HG03571 (cell line): ENCODE data around the gene PBX1.
"Not testable (repeated sequence)": the region's sequence is repeated elsewhere in the genome, so short reads cannot be mapped to it uniquely, and the experiment has no call there.

Experiments used
- ATAC-seq: cut with Tn5 transposase; IDR thresholded peaks from one replicate; pipeline ENCODE4 v1.9.1; 2021; ENCODE audit not compliant: unreplicated experiment

PBX1 gene

DNA sequence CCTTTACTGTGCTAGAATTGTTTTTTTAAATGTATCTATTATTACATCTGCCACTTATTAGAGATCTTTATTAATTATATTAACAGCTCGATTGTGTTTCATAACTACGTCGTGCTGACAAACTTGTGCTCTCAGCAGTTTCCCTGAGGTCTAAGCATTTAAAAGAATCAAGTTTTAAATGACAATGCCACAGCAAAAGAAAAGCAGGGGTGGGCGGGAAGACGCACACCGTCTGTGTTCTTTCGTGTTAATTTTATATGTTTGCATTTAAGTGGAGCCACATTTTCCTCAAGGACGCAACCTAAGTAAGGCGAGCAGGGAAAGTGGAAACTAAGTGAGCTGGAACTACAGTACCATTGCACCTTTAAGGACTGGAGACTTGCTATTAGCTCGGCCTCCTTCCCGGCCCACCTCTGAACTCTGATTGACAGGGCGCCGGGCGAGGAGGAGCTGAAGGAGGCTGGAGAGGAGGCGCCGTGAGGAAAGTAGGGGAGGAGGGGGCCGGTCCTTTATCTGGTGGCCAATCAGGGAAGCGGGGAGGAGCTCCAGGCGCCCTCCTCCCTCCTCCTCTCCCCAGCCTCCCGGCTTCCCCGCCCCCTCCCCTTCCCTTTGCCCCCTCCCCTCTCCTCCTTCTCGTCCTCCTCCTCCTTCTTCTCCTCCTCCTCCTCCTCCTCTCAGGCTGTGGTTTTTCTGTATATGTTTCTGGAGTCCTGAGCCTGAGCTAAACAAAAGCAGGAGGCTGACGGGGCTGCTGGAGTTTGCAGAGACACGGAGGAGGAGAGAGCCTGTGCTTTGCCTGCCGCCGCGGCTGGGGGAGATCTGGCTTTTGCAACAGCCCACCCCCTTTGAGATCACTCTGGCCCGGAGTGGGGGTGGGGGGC is at the start of gene PBX1:
Gene PBX1, plus strand, starts transcription at position 724 of the 881 bp plus-strand sequence.
- peak; percentile 100 for ATAC-seq

DNA sequence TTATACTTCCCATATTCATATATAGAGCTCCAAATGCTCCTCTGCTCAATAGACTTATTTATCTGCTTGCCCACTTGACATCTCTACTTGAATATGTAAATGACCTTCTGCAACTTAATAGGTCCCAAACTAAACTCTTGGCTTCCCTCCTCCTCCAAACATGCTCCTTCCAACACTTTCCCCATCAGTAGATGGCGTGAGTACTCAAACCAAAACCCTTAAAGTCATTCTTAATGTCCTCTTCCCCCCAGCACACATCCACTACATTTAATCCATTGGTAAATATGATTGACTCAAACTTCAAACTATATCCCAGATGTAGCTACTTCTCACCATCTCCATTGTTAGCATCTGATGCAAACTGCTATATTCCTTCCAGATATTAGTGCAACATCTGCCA is 48.5 kb upstream of the PBX1 start:
- ATAC-seq: no peak

DNA sequence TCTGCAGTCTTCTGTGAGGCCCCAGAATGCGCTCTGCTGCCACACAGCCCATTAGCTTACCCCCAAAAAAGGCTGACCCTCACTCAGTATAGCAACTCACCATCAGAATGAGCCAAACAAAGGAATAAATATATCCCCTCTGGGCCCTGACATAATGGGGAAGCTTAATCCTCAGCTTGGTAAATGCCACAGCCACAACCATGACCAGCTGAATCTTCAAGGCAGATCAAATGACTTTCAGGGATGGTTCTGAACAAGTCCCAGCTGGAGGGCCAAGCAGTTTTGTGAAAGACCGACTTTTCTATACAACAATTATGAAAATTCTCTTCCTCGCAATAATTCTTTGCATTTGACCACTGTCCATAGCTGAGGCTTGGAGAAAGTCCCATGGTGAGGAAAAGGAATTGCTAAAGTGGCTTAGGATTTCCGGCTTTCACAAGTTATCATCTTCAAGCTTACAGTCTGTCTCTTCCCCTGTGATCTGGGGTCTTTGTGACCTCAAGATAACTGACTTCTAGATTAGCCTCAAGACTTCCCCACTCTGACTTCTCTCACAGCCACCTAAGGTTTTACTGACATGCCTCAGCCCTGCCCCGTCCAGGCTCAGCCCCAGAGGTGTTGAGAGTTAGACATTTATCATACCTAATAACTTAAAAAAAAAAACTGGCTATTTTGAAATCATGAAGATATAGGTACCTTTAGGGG is 47.8 kb upstream of the PBX1 start:
- no peak for ATAC-seq

DNA sequence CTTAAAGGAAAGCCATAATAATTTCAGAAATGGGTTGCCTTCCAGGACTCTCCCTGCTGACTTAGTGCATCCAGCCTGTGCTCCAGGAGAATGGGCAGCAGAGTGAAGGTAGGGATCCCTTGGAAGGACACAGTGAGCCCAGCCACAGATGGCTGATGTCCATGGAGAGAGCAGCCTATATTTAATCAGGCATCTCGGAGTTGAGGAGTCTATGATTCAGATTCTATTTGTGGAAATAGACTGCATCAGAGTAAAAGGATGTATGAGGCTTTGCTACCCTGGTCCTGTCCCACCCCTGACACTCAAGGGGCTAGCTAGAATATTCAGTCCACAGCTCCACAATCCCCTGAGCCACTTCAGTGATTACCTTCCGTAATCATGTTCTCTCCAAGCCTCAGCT is 43.8 kb upstream of the PBX1 start:
- ATAC-seq: no peak

DNA sequence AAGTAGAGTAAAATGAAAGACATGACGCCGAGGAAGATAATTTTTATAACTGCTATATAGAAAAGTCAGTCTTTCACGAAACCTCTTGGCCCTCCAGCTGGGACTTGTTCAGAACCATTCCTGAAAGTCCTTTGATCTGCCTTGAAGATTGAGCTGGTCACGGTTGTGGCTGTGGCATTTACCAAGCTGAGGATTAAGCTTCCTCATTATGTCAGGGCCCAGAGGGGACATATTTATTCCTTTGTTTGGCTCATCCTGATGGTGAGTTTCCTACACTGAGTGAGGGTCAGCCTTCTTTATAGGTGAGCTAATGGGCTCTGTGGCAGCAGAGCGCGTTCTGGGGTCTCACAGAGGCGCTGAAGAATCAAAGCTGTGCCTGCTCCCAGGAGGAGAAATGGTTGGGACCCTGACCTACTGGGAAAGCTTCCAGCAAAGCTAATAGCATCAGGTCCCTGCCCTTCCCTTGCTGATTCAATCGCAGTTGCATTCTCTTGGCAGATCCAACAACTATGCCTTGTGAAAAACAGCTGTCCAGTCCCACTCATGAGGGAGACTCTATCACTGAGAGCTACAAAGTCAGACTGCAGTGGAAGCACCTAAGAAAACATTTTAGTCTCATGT is 43.2 kb upstream of the PBX1 start:
- ATAC-seq: no peak

DNA sequence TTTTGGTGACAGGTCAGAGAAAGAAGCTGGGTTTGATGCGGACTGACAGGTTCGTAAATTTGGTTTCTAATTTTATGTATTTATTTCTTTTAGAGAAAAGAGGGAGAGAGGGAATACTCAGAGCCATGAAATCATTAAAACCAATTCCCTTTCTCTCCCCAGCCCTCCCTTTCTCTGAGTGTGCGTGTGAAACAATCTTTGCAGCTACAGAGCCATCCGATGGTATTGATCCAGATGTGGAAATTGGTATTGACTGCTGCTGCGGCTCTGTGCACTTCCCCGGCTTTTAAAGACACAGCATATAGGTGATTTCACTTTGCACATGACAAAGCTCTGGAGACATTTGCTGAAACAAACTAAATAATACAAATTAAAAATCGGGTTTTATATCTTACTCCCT is 42.4 kb upstream of the PBX1 start:
- no peak for ATAC-seq

DNA sequence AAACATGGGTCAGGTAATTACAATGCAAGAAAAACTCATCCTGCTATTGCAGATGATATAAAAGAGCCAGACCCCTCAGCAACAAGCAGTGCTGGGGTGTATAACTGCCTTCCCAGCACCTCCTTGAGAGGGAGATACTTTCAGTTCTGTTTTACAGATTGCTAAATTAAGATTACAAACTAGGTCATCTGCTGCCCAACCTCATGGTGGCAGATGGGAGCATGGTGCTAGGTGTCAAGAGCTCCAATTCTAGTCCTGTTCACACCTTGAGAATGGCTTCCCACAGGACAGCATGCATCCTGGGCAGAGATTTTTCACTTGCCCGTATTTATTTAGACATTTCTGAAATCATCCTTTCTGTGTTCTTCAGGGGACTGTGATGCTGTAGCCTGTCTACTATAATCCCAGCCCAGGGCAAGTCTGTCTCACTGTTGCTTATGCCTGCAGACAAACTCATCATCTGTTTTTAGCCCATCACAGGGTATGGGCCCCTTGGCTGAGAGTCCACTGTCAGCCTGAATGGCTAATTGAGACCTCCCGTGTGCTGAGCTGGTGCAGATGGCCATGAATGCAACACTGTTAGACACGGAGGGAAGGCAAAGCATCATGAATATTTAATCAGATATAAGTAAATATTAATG is 40.2 kb upstream of the PBX1 start:
- ATAC-seq: no peak

DNA sequence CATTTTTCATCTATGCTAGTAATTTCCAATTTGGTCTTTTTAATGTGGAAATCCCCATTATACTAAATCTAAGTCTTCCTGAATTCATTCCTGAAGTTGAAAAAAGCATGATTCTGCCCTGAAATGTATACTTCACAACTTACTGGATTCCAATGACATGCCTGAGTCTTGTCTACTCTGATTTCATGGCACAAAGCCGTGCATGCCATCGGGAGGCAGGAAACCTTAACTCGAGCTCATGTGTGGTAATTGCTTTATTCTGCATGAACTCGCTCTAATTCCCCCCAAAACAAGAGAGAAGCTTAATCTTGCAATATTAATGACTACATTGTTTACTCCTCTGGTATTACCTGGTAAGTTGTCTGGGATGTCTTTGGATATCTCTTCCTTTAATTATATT is 39.6 kb upstream of the PBX1 start:
- no peak for ATAC-seq

DNA sequence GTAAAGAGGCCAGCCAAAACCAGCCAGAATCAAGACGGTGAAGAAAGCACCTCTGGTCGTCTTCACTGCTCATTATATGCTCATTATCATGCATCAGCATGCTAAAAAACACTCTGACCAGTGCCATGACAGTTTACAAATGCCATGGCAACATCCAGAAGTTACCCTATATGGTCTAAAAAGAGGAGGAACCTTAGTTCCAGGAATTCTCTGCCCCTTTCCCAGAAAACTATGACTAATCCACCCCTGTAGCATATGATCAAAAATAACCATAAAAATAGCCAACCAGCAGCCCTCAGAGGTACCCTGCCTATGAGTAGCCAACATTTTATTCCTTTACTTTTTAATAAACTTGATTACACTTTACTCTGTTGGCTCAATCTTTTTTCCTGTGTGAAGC is 34.2 kb upstream of the PBX1 start:
- no peak for ATAC-seq

DNA sequence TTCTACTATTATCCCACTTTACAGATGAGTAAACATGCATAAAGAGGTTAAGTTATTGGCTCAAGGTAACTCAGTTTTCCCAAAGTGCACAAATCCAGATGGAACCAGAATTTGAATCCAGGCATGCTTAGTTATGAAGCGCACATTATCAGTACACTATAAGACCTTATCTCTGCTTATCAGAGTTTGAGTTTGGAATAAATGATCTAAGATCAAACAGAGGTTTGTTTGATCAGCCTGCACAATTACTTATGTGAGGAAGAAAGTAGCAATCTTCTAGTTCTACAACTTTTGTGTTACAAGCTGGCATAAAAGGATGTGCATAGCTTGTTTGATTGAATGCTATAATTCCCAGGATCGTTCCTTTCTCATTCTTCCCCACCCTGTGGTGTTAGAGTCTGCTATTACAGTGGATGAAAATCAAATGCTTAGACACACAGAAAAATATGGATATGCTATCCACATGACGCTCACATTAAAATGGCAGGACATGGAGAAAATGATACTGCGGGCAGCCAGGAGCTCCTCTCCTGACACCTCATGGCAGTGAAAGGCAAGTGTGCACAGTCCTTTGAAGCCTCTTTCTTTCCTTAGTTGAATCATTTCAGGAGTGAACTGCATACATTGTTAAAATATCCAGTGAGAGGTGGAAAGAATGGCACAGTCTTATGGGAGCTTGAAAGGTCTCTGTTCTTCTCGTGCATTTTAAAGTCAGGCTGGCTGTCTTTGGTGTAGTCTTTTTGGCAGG is 23.9 kb upstream of the PBX1 start:
- ATAC-seq: no peak

DNA sequence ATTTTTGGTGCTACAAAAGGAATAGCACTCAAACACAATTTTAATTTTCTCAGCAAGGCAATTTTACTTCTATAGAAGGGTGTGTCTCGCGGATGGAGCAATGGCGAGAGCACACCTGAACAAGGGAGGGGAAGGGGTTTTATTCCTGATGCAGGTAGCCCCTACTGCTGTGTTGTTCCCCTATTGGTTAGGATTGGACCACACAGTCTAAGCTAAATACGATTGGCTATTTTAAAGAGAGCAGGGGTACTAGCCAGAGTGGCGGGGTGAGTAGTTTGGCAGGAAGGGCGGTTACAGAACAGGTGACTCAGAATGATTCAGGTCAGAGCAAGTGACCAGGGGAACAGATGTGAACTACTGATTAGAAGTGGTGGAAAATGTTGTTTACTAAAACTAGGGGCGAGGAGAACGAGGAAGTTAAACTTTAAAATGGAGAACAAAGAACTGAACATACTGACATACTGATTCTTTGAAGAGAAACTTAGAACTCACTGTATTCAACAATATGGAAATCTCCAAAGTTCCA is 6.5 kb upstream of the PBX1 start:
- ATAC-seq: not testable (repeated sequence)

DNA sequence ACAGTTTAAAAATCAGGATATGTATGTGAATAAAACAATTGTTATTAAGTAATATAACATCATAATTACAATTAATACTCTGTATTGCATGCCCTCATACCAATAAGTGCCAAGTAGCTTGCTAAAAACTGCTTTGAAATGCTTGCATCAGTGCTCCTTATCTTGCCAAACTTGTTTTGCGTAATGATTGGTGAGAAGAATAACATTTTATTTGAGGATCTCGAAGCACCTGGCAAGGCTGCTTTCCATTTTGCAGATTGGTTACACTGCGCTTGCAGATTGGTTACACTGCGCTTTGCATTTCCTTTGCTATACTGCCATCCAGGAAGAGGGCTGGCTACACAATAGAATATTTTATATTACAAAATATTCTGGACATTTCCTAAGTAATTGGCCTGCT is 1.7 kb upstream of the PBX1 start:
- no peak for ATAC-seq

DNA sequence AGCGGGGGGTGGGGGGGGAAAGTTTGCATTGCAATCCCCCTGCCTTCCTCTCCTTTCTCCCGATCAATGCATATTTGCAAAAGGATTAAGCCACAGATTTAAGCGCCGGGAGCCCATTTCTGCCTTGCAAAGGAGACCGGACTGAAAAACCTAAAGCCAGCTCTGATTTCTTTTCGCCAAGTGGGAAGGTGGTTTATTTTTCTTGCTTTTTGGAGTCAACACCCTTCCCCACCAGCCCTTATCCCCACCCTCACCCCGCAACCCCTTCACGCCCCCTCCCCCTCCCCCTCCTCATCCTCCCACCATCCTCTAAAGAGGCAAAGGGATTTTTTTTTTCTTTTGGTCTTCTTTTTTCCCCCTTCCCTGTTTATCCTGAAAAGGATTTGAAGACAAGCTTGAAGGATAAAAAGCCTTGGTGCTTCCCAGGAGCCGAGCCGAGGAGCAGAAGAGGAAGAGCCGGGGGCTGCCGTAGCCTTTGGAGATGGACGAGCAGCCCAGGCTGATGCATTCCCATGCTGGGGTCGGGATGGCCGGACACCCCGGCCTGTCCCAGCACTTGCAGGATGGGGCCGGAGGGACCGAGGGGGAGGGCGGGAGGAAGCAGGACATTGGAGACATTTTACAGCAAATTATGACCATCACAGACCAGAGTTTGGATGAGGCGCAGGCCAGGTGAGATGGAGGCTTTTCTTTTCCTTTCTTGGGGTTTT is 513 bp downstream of the PBX1 start:
- no peak for ATAC-seq

DNA sequence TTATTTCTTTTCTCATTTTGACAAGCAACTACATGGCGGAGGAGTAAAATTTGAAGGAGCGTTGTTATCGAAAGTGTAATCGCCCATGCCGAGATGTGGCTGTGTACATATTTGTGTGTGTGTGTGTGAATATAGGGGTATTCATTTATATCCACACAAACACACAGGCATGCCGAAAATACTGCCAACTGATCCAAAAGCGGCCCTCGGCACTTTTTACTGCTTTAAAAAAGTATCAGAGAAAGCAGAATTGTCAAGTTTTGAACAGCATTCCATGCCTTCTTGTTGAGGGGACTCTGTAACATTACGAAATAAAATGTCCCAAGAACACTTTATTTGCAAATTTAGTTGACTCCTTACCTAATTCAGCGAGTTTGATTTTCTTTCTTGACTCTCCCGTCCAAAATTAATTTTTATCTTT is 1.1 kb downstream of the PBX1 start:
- no peak for ATAC-seq

DNA sequence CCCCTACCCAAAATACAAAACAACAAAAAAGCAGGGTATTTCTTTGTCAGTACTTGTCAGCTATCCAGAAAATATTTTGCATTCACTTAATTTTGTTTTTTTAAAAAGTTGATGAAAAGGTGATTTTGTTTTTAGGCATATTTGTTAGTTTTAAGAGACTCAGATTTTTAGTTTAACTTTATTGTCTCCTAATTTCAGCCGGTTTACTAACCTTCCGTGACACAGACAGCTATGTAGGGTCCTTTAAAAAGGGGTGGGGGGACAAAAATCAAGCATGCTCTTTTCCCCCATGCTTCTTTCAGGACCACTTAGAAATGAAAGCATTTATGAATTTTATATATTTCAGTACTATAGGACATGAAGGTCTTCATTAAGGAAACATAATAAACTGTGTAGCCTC is 1.6 kb downstream of the PBX1 start:
- ATAC-seq: no peak

DNA sequence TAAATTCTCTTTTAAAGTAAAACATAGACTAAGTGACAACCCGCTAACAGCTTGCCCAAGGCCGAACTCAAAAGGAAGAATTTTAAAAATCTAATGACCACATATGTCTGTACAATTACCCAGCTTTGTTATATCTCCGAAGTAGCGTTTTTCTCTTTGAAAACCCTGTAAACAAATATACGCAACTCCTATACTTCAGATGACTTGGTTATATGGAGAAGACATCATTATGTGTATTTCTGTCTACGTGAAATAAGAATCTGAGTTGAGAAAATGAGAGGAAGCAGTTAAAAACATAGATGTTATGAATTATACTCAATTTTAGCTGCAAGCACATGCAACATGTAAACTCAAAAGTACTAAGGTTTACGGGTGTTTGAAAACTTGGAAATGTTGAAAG is 2.0 kb downstream of the PBX1 start:
- ATAC-seq: no peak

DNA sequence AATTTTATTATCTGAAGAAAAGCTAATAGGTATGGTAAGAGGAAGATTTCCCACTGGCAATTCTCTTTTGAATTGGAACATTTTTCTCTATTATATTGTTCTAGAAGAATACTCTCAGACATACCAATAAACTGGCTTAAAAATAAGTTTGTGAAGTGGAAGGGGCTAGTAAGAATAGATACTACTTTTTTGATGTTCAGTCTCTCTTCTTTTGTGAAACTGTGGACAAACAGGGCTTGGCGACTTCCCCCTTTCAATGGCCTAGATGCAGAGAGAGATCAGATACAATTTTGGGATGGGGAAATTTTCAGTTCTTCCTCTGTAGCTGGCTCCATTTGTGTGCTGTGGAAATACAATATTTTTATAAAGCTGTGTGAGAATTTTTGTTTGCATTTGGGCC is 2.5 kb downstream of the PBX1 start:
- no peak for ATAC-seq

DNA sequence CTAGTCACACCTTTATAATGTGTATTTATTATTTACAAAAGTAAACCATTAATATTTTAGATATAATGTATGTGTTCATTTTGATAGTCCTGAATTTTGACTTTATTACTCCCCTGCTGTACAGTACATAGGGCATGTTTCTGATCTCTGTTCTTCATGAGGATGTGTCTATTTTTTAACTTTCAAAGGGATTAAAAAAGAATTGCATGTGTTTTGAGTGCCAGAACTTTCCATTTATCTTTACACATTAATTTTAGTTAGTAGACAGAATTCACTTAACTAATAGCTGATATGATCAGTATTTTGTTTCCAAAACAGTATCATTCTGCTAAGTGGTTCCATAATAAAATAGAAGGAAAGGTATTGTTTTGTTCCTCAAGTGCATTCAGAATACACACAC is 3.1 kb downstream of the PBX1 start:
- no peak for ATAC-seq

DNA sequence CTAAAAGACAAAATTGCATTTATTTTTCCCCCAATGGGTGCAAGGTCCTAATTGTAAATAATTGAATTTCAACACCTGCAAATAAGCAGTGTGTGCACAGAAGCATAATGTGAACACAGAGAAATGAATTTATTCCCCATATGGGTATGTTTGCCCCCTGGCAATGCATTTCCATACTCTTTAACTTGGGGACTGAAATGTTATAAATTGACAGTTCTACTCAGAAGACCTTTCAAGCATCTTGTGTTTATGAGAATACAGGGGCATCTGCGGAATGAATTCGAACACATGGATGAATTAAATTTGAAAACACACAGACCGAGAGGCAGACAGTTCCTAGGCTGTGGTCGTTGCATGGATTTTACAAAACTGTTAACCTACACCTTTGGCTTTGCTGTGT is 3.5 kb downstream of the PBX1 start:
- no peak for ATAC-seq

DNA sequence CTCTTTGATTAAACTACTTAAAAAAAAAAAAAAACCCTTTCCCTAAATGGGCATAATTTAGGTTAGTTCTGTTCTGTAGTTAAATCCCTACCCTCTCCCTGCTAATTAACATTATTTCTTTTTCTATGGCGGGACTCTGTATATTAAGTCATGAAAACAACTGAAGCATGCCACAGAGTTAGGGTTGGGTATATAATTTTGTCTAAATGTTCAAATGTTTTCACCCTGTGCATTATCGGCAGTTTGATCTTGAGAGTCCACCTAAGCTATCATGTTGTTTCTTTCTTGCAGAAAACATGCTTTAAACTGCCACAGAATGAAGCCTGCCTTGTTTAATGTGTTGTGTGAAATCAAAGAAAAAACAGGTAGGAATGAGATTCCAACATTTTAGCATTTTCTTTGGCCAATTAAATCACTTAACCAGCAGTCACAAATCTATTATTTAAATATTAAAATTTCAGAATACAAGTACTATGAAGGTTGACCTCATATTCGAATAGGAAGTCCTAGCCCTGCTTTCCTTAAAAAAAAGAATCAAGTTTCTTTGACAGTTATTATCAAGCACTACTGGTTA is 4.0 kb downstream of the PBX1 start:
- no peak for ATAC-seq
